ENCODE data around the gene SMIM44.

- no peak for TF ChIP-seq CTCF (IDR thresholded peaks at IDR 0.05)
- no peak for TF ChIP-seq EZH2 (IDR thresholded peaks at IDR 0.05; ENCODE audit: borderline replicate concordance, insufficient read depth, low read depth, low read length, poor library complexity, severe bottlenecking)
Measured at GRCh38 chr19:3434630-3435553, 48.3 kb downstream of the SMIM44 start.

Data from B cell (primary cell).